Uterus (tissue), 2 donors: Measurements from ENCODE around the gene DGKI.

Source experiments
- POLR2A ChIP-seq, 2 donors: fragments of 450-650 bp; IDR thresholded peaks; one replicate each; pipeline ENCODE4 v1.6.1; 2016; ENCODE audit warnings: antibody characterized with exemption in 2 of 2, mild to moderate bottlenecking in 1 of 2, moderate library complexity in 1 of 2
- TF ChIP-seq, protein P1 (sequence below), 4 experiments: fragments of 200-600 bp in 2 of 4; fragments of 450-650 bp in 2 of 4; sonication (generic) in 2 of 4; IDR thresholded peaks; one replicate each; pipeline ENCODE4 v1.5.1; 2016 to 2019; ENCODE audit warnings: antibody characterized with exemption in 4 of 4, mild to moderate bottlenecking in 2 of 4, moderate library complexity in 1 of 4

DNA sequence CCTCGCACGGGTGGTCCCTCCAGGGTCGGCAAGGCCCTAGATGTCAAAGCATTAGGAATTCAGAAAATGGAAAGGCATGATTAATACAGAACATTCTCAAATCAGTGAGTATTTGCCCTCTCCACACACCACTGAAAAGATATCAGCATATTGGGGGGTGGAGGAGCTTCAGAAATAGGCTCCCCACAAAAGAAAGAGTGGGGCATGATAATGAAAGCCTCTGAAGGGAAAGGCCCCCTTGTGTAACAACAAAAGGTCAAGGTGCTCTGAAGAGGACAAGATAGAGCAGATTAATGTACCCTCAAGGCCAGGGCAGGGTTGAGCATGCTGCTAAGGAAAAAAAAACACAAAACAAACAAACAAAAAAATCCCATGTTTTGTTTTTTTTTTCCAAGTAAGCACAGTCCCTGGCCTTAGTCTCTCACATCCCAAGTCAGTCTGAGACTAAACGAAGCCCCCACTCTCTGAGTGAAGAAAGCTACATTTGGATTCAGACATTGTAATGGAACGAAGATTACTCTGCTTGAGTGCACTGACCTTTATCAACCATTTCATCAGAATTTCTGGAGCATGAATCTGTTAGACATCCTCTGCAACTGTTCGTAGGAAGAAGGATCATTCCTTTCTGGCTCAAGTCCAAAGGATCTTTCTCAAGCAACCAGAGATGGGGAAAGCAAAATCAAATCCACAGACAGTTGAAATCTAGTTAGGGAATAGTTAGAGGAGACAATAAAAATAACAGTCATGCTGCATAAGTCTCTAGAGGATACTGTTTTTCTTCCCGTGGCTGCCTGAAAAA, 27.4 kb upstream of the DGKI start:
- TF ChIP-seq, protein P1, sequence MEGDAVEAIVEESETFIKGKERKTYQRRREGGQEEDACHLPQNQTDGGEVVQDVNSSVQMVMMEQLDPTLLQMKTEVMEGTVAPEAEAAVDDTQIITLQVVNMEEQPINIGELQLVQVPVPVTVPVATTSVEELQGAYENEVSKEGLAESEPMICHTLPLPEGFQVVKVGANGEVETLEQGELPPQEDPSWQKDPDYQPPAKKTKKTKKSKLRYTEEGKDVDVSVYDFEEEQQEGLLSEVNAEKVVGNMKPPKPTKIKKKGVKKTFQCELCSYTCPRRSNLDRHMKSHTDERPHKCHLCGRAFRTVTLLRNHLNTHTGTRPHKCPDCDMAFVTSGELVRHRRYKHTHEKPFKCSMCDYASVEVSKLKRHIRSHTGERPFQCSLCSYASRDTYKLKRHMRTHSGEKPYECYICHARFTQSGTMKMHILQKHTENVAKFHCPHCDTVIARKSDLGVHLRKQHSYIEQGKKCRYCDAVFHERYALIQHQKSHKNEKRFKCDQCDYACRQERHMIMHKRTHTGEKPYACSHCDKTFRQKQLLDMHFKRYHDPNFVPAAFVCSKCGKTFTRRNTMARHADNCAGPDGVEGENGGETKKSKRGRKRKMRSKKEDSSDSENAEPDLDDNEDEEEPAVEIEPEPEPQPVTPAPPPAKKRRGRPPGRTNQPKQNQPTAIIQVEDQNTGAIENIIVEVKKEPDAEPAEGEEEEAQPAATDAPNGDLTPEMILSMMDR (IDR thresholded peaks at IDR 0.05): no peak
- TF ChIP-seq POLR2A (IDR thresholded peaks at IDR 0.05): no peak
